Neutrophil (primary cell): Measurements from ENCODE around the gene MAJIN.

Experiments
- H3K27ac ChIP-seq: fragments of 200-600 bp; sonication (generic); 2 replicates; pipeline ENCODE4 v1.5.1; 2016; ENCODE audit warnings: mild to moderate bottlenecking, moderate library complexity
- H3K27me3 ChIP-seq: fragments of 200-600 bp; sonication (generic); 2 replicates; pipeline ENCODE4 v1.6.0; 2016; ENCODE audit warnings: mild to moderate bottlenecking
- H3K36me3 ChIP-seq: fragments of 200-600 bp; sonication (generic); 2 replicates; pipeline ENCODE4 v1.5.1; 2017
- H3K4me1 ChIP-seq, 2 experiments: fragments of 200-600 bp in 1 of 2; sonication (generic) in 1 of 2; 1 replicate in 1 of 2; 2 replicates in 1 of 2; pipeline versions ENCODE4 v1.5.1 to v1.6.1; 2013 to 2016; ENCODE audit warnings: low read depth in 1 of 2, low read length in 1 of 2, mild to moderate bottlenecking in 1 of 2, moderate library complexity in 1 of 2; ENCODE audit not compliant: control insufficient read depth in 1 of 2, insufficient read depth in 1 of 2
- H3K4me3 ChIP-seq, 2 experiments: fragments of 200-600 bp in 1 of 2; sonication (generic) in 1 of 2; 1 replicate in 1 of 2; 2 replicates in 1 of 2; pipeline ENCODE4 v1.5.1; 2013 to 2016; ENCODE audit warnings: low read depth in 1 of 2, low read length in 1 of 2, mild to moderate bottlenecking in 1 of 2, moderate library complexity in 1 of 2
- H3K9me3 ChIP-seq: fragments of 200-600 bp; sonication (generic); 2 replicates; pipeline ENCODE4 v1.5.1; 2016
- CTCF ChIP-seq: fragments of 200-600 bp; sonication (generic); IDR thresholded peaks from 2 replicates; pipeline ENCODE4 v1.5.1; 2016; ENCODE audit warnings: antibody characterized with exemption

MAJIN gene

GRCh38 chr11:64998141-64998540, 26.2 kb upstream of the MAJIN start:
- Histone ChIP-seq H3K9me3 (no peaks in the 10 kb centered on the region), H3K4me3 (no peak overlapping the region), H3K27me3 (no peaks in the 10 kb centered on the region), H3K27ac (no peak overlapping the region), H3K4me1 (peaks cover 14 to 27% of the 10 kb centered on the region in 2 experiments), H3K36me3 (no peaks in the 10 kb centered on the region)
- TF ChIP-seq CTCF = no peak

- peak within 1 kb of the TSS; percentile 72 for H3K27ac ChIP-seq
- H3K4me3 ChIP-seq = peak within 1 kb of the TSS; percentile 55 to 60
- no peaks in the 10 kb centered on the region for H3K9me3 ChIP-seq
- peak; percentile 73 for TF ChIP-seq CTCF
- H3K36me3 ChIP-seq = no peaks in the 10 kb centered on the region
- no peaks in the 10 kb centered on the region for H3K27me3 ChIP-seq
- H3K4me1 ChIP-seq = peaks cover 19 to 34% of the 10 kb centered on the region in 2 experiments
These were observed 24.9 kb upstream of the MAJIN start, which contains the start of gene BATF2 for GRCh38 chr11:64996710-64997380. Gene BATF2 (minus strand): TSS chr11:64996971. CDS start chr11:64996914, 57 bp downstream.

GRCh38 chr11:64996327-64996709, 24.4 kb upstream of the MAJIN start:
- Histone ChIP-seq H3K4me3 (peak overlapping the region; percentile 55 to 60), H3K27ac (peak overlapping the region; percentile 72)
- no peak for TF ChIP-seq CTCF

GRCh38 chr11:64994318-64994717, 22.4 kb upstream of the MAJIN start:
- no peak overlapping the region for H3K4me3 ChIP-seq
- no peaks in the 10 kb centered on the region for H3K27me3 ChIP-seq
- TF ChIP-seq CTCF = no peak
- no peak overlapping the region for H3K27ac ChIP-seq
- no peaks in the 10 kb centered on the region for H3K36me3 ChIP-seq
- peaks cover 44 to 59% of the 10 kb centered on the region in 2 experiments for H3K4me1 ChIP-seq
- no peaks in the 10 kb centered on the region for H3K9me3 ChIP-seq

More at GRCh38 chr11:64996327-64996709, 24.4 kb upstream of the MAJIN start:
- H3K36me3 ChIP-seq = no peaks in the 10 kb centered on the region
- no peaks in the 10 kb centered on the region for H3K9me3 ChIP-seq
- H3K4me1 ChIP-seq = peaks cover 24 to 39% of the 10 kb centered on the region in 2 experiments
- H3K27me3 ChIP-seq = no peaks in the 10 kb centered on the region

- no peaks in the 10 kb centered on the region for H3K27me3 ChIP-seq
- H3K4me3 ChIP-seq = peak overlapping the region; percentile 52 to 68
- H3K36me3 ChIP-seq = no peaks in the 10 kb centered on the region
- no peak for TF ChIP-seq CTCF
- H3K9me3 ChIP-seq = no peaks in the 10 kb centered on the region
- peak overlapping the region; percentile 92 for H3K27ac ChIP-seq
- H3K4me1 ChIP-seq = peaks cover 50 to 67% of the 10 kb centered on the region in 2 experiments
These were observed 18.5 kb upstream of the MAJIN start for GRCh38 chr11:64990222-64990923.
